ENCODE results near the gene MRPL51.
A peak's percentile ranks its signal among the peaks of the same experiment; 100 is the strongest.
"Not testable (repeated sequence)": the region's sequence is repeated elsewhere in the genome, so short reads cannot be mapped to it uniquely, and the experiment has no call there.

Gene MRPL51

GRCh38 chr12:6467571-6468282 is 25.3 kb downstream of the MRPL51 start:
- not testable (repeated sequence) for H4K8ac ChIP-seq (ENCODE audit: low read depth, low read length); H2BK120ac ChIP-seq (ENCODE audit: insufficient read depth, low read length, poor library complexity); H2AFZ ChIP-seq (ENCODE audit: insufficient read depth, low read length, poor library complexity); H3K79me1 ChIP-seq (ENCODE audit: low read length); H4K91ac ChIP-seq (ENCODE audit: low read depth, low read length); H3K9ac ChIP-seq (ENCODE audit: low read length); H2BK5ac ChIP-seq (ENCODE audit: low read depth, low read length, poor library complexity); H4K12ac ChIP-seq (ENCODE audit: low read depth, low read length); H2AK5ac ChIP-seq (ENCODE audit: low read length); H3K18ac ChIP-seq (ENCODE audit: low read length); H2BK12ac ChIP-seq (ENCODE audit: low read length); H3K23ac ChIP-seq (ENCODE audit: low read length); H3K27ac ChIP-seq (ENCODE audit: low read depth, low read length); H3K9me3 ChIP-seq (ENCODE audit: insufficient read depth, low read depth, low read length); H3K14ac ChIP-seq (ENCODE audit: low read length); DNase-seq; H3K4me3 ChIP-seq (ENCODE audit: low read depth, low read length); H3K4me2 ChIP-seq (ENCODE audit: low read length); H3K4ac ChIP-seq (ENCODE audit: low read depth, low read length); H3K79me2 ChIP-seq (ENCODE audit: control insufficient read depth, insufficient read depth, low read length, poor library complexity); H3K4me1 ChIP-seq (ENCODE audit: control insufficient read depth in 1 of 2, insufficient read depth in 2 of 2, low read length in 2 of 2); H3K27me3 ChIP-seq (ENCODE audit: insufficient read depth, low read length)
- WGBS (ENCODE audit: extremely low coverage, insufficient coverage, insufficient read length), result no CpG with 5 or more reads among the region's 9 CpGs
- peaks cover 16 to 25% of the 10 kb centered on the region in 2 experiments for H3K36me3 ChIP-seq (ENCODE audit: control insufficient read depth in 1 of 2, insufficient read depth in 2 of 2, low read length in 2 of 2)

- not testable (repeated sequence) for DNase-seq; H2BK5ac ChIP-seq (ENCODE audit: low read depth, low read length, poor library complexity); H3K14ac ChIP-seq (ENCODE audit: low read length); H4K12ac ChIP-seq (ENCODE audit: low read depth, low read length); H4K91ac ChIP-seq (ENCODE audit: low read depth, low read length); H3K27me3 ChIP-seq (ENCODE audit: insufficient read depth, low read length); H3K4ac ChIP-seq (ENCODE audit: low read depth, low read length); H3K9ac ChIP-seq (ENCODE audit: low read length); H3K4me3 ChIP-seq (ENCODE audit: low read depth, low read length); H3K27ac ChIP-seq (ENCODE audit: low read depth, low read length); H3K4me2 ChIP-seq (ENCODE audit: low read length); H4K8ac ChIP-seq (ENCODE audit: low read depth, low read length); H2AFZ ChIP-seq (ENCODE audit: insufficient read depth, low read length, poor library complexity); H3K4me1 ChIP-seq (ENCODE audit: control insufficient read depth in 1 of 2, insufficient read depth in 2 of 2, low read length in 2 of 2); H3K79me1 ChIP-seq (ENCODE audit: low read length); H3K79me2 ChIP-seq (ENCODE audit: control insufficient read depth, insufficient read depth, low read length, poor library complexity); H2BK120ac ChIP-seq (ENCODE audit: insufficient read depth, low read length, poor library complexity); H3K9me3 ChIP-seq (ENCODE audit: insufficient read depth, low read depth, low read length); H2BK12ac ChIP-seq (ENCODE audit: low read length); H3K18ac ChIP-seq (ENCODE audit: low read length); H3K23ac ChIP-seq (ENCODE audit: low read length); H2AK5ac ChIP-seq (ENCODE audit: low read length)
- peaks cover 23 to 34% of the 10 kb centered on the region in 2 experiments for H3K36me3 ChIP-seq (ENCODE audit: control insufficient read depth in 1 of 2, insufficient read depth in 2 of 2, low read length in 2 of 2)
- no CpG with 5 or more reads among the region's 4 CpGs for WGBS (ENCODE audit: extremely low coverage, insufficient coverage, insufficient read length)
Measured at GRCh38 chr12:6466751-6467150, 26.3 kb downstream of the MRPL51 start.

- peaks cover 4 to 5% of the 10 kb centered on the region in 2 experiments for H3K4me1 ChIP-seq (ENCODE audit: control insufficient read depth in 1 of 2, insufficient read depth in 2 of 2, low read length in 2 of 2)
- H3K27me3 ChIP-seq (ENCODE audit: insufficient read depth, low read length), result no peaks in the 10 kb centered on the region
- H3K14ac ChIP-seq (ENCODE audit: low read length), result no peak overlapping the region
- no peak overlapping the region for H2BK5ac ChIP-seq (ENCODE audit: low read depth, low read length, poor library complexity)
- no CpG with 5 or more reads among the region's 5 CpGs for WGBS (ENCODE audit: extremely low coverage, insufficient coverage, insufficient read length)
- H2BK12ac ChIP-seq (ENCODE audit: low read length), result no peak overlapping the region
- H3K9ac ChIP-seq (ENCODE audit: low read length), result no peak overlapping the region
- no peak overlapping the region for H3K23ac ChIP-seq (ENCODE audit: low read length)
- H4K12ac ChIP-seq (ENCODE audit: low read depth, low read length), result no peak overlapping the region
- peaks cover 8% of the 10 kb centered on the region for H3K79me1 ChIP-seq (ENCODE audit: low read length)
- no peak overlapping the region for H2AFZ ChIP-seq (ENCODE audit: insufficient read depth, low read length, poor library complexity)
- no peak overlapping the region for H2AK5ac ChIP-seq (ENCODE audit: low read length)
- H3K27ac ChIP-seq (ENCODE audit: low read depth, low read length), result no peak overlapping the region
- no peak overlapping the region for H3K18ac ChIP-seq (ENCODE audit: low read length)
- peaks cover 7% of the 10 kb centered on the region for H3K79me2 ChIP-seq (ENCODE audit: control insufficient read depth, insufficient read depth, low read length, poor library complexity)
- H3K4ac ChIP-seq (ENCODE audit: low read depth, low read length), result no peak overlapping the region
- no peak overlapping the region for H4K91ac ChIP-seq (ENCODE audit: low read depth, low read length)
- peaks cover 27 to 38% of the 10 kb centered on the region in 2 experiments for H3K36me3 ChIP-seq (ENCODE audit: control insufficient read depth in 1 of 2, insufficient read depth in 2 of 2, low read length in 2 of 2)
- no peak for DNase-seq
- H3K4me3 ChIP-seq (ENCODE audit: low read depth, low read length), result no peak overlapping the region
- H4K8ac ChIP-seq (ENCODE audit: low read depth, low read length), result no peak overlapping the region
- H3K4me2 ChIP-seq (ENCODE audit: low read length), result no peak overlapping the region
- peaks cover 3% of the 10 kb centered on the region for H3K9me3 ChIP-seq (ENCODE audit: insufficient read depth, low read depth, low read length)
- no peak overlapping the region for H2BK120ac ChIP-seq (ENCODE audit: insufficient read depth, low read length, poor library complexity)
Measured at GRCh38 chr12:6466184-6466573, 26.9 kb downstream of the MRPL51 start.

GRCh38 chr12:6465467-6466183 is 27.4 kb downstream of the MRPL51 start:
- WGBS (ENCODE audit: extremely low coverage, insufficient coverage, insufficient read length), result no CpG with 5 or more reads among the region's 6 CpGs
- peaks cover 3% of the 10 kb centered on the region for H3K9me3 ChIP-seq (ENCODE audit: insufficient read depth, low read depth, low read length)
- no peak overlapping the region for H3K4ac ChIP-seq (ENCODE audit: low read depth, low read length)
- H3K27me3 ChIP-seq (ENCODE audit: insufficient read depth, low read length), result no peaks in the 10 kb centered on the region
- peaks cover 4 to 5% of the 10 kb centered on the region in 2 experiments for H3K4me1 ChIP-seq (ENCODE audit: control insufficient read depth in 1 of 2, insufficient read depth in 2 of 2, low read length in 2 of 2)
- no peak overlapping the region for H3K4me3 ChIP-seq (ENCODE audit: low read depth, low read length)
- H2BK120ac ChIP-seq (ENCODE audit: insufficient read depth, low read length, poor library complexity), result no peak overlapping the region
- H2AFZ ChIP-seq (ENCODE audit: insufficient read depth, low read length, poor library complexity), result no peak overlapping the region
- H3K79me1 ChIP-seq (ENCODE audit: low read length), result peaks cover 4% of the 10 kb centered on the region
- no peak overlapping the region for H3K4me2 ChIP-seq (ENCODE audit: low read length)
- no peak overlapping the region for H2BK5ac ChIP-seq (ENCODE audit: low read depth, low read length, poor library complexity)
- H2BK12ac ChIP-seq (ENCODE audit: low read length), result no peak overlapping the region
- H3K9ac ChIP-seq (ENCODE audit: low read length), result no peak overlapping the region
- no peak overlapping the region for H4K12ac ChIP-seq (ENCODE audit: low read depth, low read length)
- no peak overlapping the region for H4K91ac ChIP-seq (ENCODE audit: low read depth, low read length)
- H3K23ac ChIP-seq (ENCODE audit: low read length), result no peak overlapping the region
- H3K79me2 ChIP-seq (ENCODE audit: control insufficient read depth, insufficient read depth, low read length, poor library complexity), result peaks cover 7% of the 10 kb centered on the region
- DNase-seq, result peak; percentile 65 to 90
- peaks cover 29 to 42% of the 10 kb centered on the region in 2 experiments for H3K36me3 ChIP-seq (ENCODE audit: control insufficient read depth in 1 of 2, insufficient read depth in 2 of 2, low read length in 2 of 2)
- H3K27ac ChIP-seq (ENCODE audit: low read depth, low read length), result no peak overlapping the region
- H4K8ac ChIP-seq (ENCODE audit: low read depth, low read length), result no peak overlapping the region
- no peak overlapping the region for H2AK5ac ChIP-seq (ENCODE audit: low read length)
- no peak overlapping the region for H3K14ac ChIP-seq (ENCODE audit: low read length)
- H3K18ac ChIP-seq (ENCODE audit: low read length), result no peak overlapping the region
